IPS DF 19.7 (cell line): ENCODE results near the gene KLF6.

Experiments used
- DNase-seq: peaks from one replicate; pipeline ENCODE4 v3.0.0-alpha.2; 2013; ENCODE audit warnings: low read depth, low spot score

KLF6 gene

GRCh38 chr10:3729397-3729976 lies 55.5 kb downstream of the KLF6 start:
- DNase-seq: no peak

DNA sequence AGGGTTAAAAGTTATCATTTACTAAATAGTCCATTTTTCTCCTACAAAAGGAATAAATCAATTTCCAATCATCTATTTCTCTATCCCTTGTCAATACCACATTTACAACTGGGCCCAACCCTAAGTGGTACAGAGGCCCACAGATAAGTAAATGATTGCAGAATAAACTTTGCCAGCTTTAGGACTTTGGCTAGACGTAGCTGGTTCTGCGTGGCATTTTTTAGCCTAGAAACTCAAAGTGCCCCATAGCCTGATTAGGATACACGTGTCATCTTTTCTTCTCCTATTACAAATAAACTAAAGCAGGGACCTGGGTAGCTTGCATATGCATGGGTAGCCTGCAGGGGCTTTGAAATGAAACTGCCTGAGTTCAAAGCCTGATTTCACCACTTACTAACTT lies 56.4 kb downstream of the KLF6 start:
- no peak for DNase-seq

- no peak for DNase-seq
Measured at GRCh38 chr10:3727268-3727667, 57.7 kb downstream of the KLF6 start.
